Loucy (cell line): ENCODE results near the gene TMEM245.

Experiments used
- EZH2phosphoT487 ChIP-seq: fragments of 200-600 bp; IDR thresholded peaks from 2 replicates; pipeline ENCODE4 v1.6.1; 2018; ENCODE audit warnings: antibody characterized with exemption, mild to moderate bottlenecking, moderate library complexity, borderline replicate concordance
- TF ChIP-seq, protein P1 (sequence below): fragments of 200-600 bp; sonication (generic); conservative IDR thresholded peaks from 2 replicates; pipeline ENCODE4 v1.5.1; 2014; ENCODE audit warnings: mild to moderate bottlenecking, antibody characterized with exemption, low read length

DNA sequence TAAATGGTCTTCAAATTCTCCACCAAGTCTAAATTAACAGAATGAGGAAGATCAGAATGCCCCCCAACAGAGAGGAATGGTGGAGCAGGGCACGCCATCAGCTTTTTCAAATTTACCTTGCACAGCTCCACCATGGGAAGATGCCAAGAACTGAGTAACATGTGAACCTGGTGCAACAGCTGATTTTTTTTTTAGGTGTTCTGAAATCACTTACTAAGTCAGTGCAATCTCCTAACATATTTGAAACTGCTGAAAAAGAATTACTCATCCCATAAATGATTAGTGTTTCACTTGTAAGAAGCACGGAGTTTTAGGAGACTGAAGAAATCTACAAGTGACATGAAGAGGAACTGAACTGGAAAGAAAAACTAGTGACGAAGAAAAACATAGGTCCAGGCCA is 5.1 kb downstream of the TMEM245 start:
- TF ChIP-seq, protein P1, sequence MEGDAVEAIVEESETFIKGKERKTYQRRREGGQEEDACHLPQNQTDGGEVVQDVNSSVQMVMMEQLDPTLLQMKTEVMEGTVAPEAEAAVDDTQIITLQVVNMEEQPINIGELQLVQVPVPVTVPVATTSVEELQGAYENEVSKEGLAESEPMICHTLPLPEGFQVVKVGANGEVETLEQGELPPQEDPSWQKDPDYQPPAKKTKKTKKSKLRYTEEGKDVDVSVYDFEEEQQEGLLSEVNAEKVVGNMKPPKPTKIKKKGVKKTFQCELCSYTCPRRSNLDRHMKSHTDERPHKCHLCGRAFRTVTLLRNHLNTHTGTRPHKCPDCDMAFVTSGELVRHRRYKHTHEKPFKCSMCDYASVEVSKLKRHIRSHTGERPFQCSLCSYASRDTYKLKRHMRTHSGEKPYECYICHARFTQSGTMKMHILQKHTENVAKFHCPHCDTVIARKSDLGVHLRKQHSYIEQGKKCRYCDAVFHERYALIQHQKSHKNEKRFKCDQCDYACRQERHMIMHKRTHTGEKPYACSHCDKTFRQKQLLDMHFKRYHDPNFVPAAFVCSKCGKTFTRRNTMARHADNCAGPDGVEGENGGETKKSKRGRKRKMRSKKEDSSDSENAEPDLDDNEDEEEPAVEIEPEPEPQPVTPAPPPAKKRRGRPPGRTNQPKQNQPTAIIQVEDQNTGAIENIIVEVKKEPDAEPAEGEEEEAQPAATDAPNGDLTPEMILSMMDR = no peak
- no peak for TF ChIP-seq EZH2phosphoT487
